Epidermal melanocyte (primary cell): Measurements from ENCODE around the gene TMEM63A.
"Not testable (repeated sequence)": the region's sequence is repeated elsewhere in the genome, so short reads cannot be mapped to it uniquely, and the experiment has no call there.

ENCODE experiments used
- DNase-seq: peaks from one replicate; pipeline ENCODE4 v3.0.0; 2011; ENCODE audit warnings: low spot score; ENCODE audit not compliant: insufficient read length

The TMEM63A gene

GRCh38 chr1:225846331-225847310, 35.6 kb downstream of the TMEM63A start:
- DNase-seq: no peak

- DNase-seq: no peak
Observed at GRCh38 chr1:225845571-225846259, 36.5 kb downstream of the TMEM63A start.

- DNase-seq: no peak
Observed at GRCh38 chr1:225845097-225845496, 37.1 kb downstream of the TMEM63A start.

- DNase-seq: no peak
Observed at GRCh38 chr1:225844236-225845061, 37.7 kb downstream of the TMEM63A start.

- no peak for DNase-seq
Observed at GRCh38 chr1:225843426-225843795, 38.8 kb downstream of the TMEM63A start.

- DNase-seq: no peak
Observed at GRCh38 chr1:225842788-225843425, 39.3 kb downstream of the TMEM63A start.

GRCh38 chr1:225842074-225842473, 40.1 kb downstream of the TMEM63A start:
- DNase-seq: no peak

GRCh38 chr1:225840713-225841112, 41.5 kb downstream of the TMEM63A start:
- DNase-seq: no peak

- no peak for DNase-seq
Observed at GRCh38 chr1:225840223-225840610, 42.0 kb downstream of the TMEM63A start.

GRCh38 chr1:225838793-225839192, 43.4 kb downstream of the TMEM63A start:
- no peak for DNase-seq

- DNase-seq: not testable (repeated sequence)
Observed at GRCh38 chr1:225836296-225836695, 45.9 kb downstream of the TMEM63A start.

- no peak for DNase-seq
Observed at GRCh38 chr1:225835856-225836255, 46.3 kb downstream of the TMEM63A start.

GRCh38 chr1:225834417-225835329, 47.5 kb downstream of the TMEM63A start:
- peak; percentile 48 for DNase-seq

- no peak for DNase-seq
Observed at GRCh38 chr1:225830841-225831240, 51.3 kb downstream of the TMEM63A start.

- no peak for DNase-seq
Observed at GRCh38 chr1:225828706-225829345, 53.4 kb downstream of the TMEM63A start.

- no peak for DNase-seq
Observed at GRCh38 chr1:225827076-225827475, 55.1 kb downstream of the TMEM63A start.

- no peak for DNase-seq
Observed at GRCh38 chr1:225825607-225826007, 56.6 kb downstream of the TMEM63A start.

GRCh38 chr1:225825078-225825477, 57.1 kb downstream of the TMEM63A start:
- DNase-seq: no peak

GRCh38 chr1:225824533-225824941, 57.6 kb downstream of the TMEM63A start:
- no peak for DNase-seq
